ENCODE measurements around the gene FAM76B. TPM values are rescaled to one million over a fixed set of nuclear protein-coding genes. Genes with fewer than 3 reads are reported as not detected.

FAM76B gene
- 5.5 and 7.5 TPM in 2 replicates for total RNA-seq (ENCODE audit: low replicate concordance)

DNA sequence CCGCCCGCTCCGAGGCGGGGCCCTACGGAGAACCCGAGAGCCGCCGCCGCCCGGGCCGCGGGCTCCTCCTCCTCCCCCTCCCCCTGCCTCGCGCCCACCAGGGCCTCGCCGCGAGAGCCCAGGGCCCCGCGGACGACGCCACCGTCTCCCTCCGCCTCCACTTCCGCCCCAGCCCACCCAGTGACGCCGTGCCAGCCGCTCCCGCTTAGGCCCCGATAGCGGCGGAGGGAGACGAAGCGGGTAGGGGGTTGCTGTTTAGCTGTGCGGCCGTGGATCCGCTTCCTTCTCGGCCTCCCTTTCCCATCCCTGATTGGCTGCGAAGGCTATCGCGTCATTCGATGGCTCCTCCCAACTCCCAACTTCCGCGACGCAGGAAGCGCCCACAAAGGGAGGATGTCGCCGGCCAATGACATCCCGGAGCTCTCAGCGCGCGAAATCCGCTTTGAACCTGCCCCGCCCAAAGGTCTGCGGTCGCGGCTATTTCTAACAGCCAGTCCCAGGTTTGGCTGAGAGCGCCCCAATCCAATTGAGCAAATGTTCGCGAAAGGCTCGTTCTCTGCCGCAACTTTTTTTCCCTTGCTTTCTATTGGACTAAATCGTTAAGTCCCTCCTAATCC, at the start of gene FAM76B:
TSS of gene FAM76B (minus strand) at position 277 of the 617 bp plus-strand sequence. CDS start 304 bp downstream, outside the sequence.

DNA sequence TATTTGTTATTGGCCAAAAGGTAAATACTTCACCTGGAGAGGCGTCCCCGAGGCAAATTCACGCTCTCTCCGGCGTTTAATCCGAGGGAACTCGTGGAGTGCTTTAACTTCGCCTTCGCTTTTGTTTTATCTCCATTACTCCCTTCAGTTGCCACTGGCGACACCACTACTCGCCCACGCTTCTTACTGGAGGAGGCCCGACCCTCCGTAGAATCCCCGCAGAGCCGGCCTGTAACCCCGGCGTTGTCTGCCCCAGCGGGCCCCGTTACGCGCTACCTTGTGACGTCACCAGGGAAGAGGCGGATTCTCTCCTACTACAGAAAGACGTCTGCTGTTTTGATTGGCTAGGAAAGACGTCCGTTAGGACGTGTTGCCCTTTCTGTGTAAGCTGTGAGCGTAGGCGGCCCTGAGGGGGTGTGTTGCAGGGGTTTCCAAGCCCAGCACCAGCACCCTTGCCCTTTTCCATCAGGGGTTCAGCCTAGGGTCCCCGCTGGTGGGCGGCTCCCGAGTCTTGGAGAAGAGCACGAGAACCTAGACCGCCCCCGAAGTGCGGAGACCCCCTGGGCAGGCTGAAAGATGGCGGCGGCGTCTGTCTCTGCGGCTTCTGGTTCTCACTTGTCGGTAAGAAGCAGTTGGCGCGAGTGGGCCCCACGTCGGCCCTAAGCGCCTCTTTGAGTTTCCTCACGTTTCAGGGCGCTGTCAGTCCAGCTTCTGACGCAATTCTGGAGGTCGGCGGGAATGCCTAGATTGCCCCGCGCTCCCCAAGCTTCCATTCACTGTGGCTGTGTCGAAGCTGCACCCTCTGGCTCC, 746 bp upstream of the FAM76B start, which contains the start of gene CEP57:
TSS of gene CEP57 (plus strand) at position 376 of the 810 bp plus-strand sequence. CDS start at position 577, 201 bp downstream.

Other genes starting within 250 kb of the FAM76B start
- gene CEP57, start 716 bp upstream of the FAM76B start, total RNA-seq (ENCODE audit: low replicate concordance), result 22.7 and 50.5 TPM in 2 replicates
- gene MTMR2, start 134.3 kb upstream of the FAM76B start, total RNA-seq (ENCODE audit: low replicate concordance), result 11.2 and 28.7 TPM in 2 replicates